ENCODE measurements around the gene DHX58.
A peak's percentile ranks its signal among the peaks of the same experiment; 100 is the strongest.

Gene DHX58

GRCh38 chr17:42097691-42098631, 14.6 kb downstream of the DHX58 start, which contains the start of gene ZNF385C:
TSS of gene ZNF385C (minus strand) at chr17:42098473. CDS start at chr17:42063056, 35,417 bp downstream.
- WGBS, 2 experiments, result 12 to 13% methylated on average over 52 of the region's 52 CpGs
- Histone ChIP-seq H3K27me3 (ENCODE audit: control insufficient read depth, insufficient read depth, low read length, poor library complexity, severe bottlenecking) (peaks cover 30% of the 10 kb centered on the region), H3K4me3 (ENCODE audit: insufficient read depth, low read depth, low read length) (peak within 1 kb of the TSS; percentile 20), H3K9me3 (ENCODE audit: control insufficient read depth, low read length) (no peaks in the 10 kb centered on the region), H3K4me1 (ENCODE audit: control insufficient read depth, insufficient read depth, low read length) (peaks cover 17% of the 10 kb centered on the region), H3K36me3 (ENCODE audit: control insufficient read depth, insufficient read depth, low read length) (no peaks in the 10 kb centered on the region), H3K27ac (ENCODE audit: insufficient read depth, low read depth, low read length, poor library complexity, severe bottlenecking) (no peak within 1 kb of the TSS)

- WGBS, 2 experiments, result 65 to 70% methylated on average over 8 of the region's 8 CpGs
- H3K27me3 ChIP-seq (ENCODE audit: control insufficient read depth, insufficient read depth, low read length, poor library complexity, severe bottlenecking), result peaks cover 30% of the 10 kb centered on the region
- peaks cover 17% of the 10 kb centered on the region for H3K4me1 ChIP-seq (ENCODE audit: control insufficient read depth, insufficient read depth, low read length)
- no peak overlapping the region for H3K27ac ChIP-seq (ENCODE audit: insufficient read depth, low read depth, low read length, poor library complexity, severe bottlenecking)
- H3K4me3 ChIP-seq (ENCODE audit: insufficient read depth, low read depth, low read length), result no peak overlapping the region
- H3K9me3 ChIP-seq (ENCODE audit: control insufficient read depth, low read length), result no peaks in the 10 kb centered on the region
- H3K36me3 ChIP-seq (ENCODE audit: control insufficient read depth, insufficient read depth, low read length), result no peaks in the 10 kb centered on the region
These were observed 16.0 kb downstream of the DHX58 start for GRCh38 chr17:42096360-42097111.

- H3K36me3 ChIP-seq (ENCODE audit: control insufficient read depth, insufficient read depth, low read length), result no peaks in the 10 kb centered on the region
- WGBS, 2 experiments, result 86 to 91% methylated on average over 12 of the region's 12 CpGs
- H3K27me3 ChIP-seq (ENCODE audit: control insufficient read depth, insufficient read depth, low read length, poor library complexity, severe bottlenecking), result peaks cover 30% of the 10 kb centered on the region
These were observed 18.0 kb downstream of the DHX58 start for GRCh38 chr17:42094375-42095069.

GRCh38 chr17:42092939-42093338, 19.6 kb downstream of the DHX58 start:
- Histone ChIP-seq H3K9me3 (ENCODE audit: control insufficient read depth, low read length) (no peaks in the 10 kb centered on the region), H3K36me3 (ENCODE audit: control insufficient read depth, insufficient read depth, low read length) (no peaks in the 10 kb centered on the region), H3K4me1 (ENCODE audit: control insufficient read depth, insufficient read depth, low read length) (peaks cover 14% of the 10 kb centered on the region), H3K27ac (ENCODE audit: insufficient read depth, low read depth, low read length, poor library complexity, severe bottlenecking) (no peak overlapping the region), H3K27me3 (ENCODE audit: control insufficient read depth, insufficient read depth, low read length, poor library complexity, severe bottlenecking) (peaks cover 16% of the 10 kb centered on the region), H3K4me3 (ENCODE audit: insufficient read depth, low read depth, low read length) (no peak overlapping the region)
- 83 to 84% methylated on average over 6 of the region's 6 CpGs for WGBS, 2 experiments

More at GRCh38 chr17:42094375-42095069, 18.0 kb downstream of the DHX58 start:
- Histone ChIP-seq H3K27ac (ENCODE audit: insufficient read depth, low read depth, low read length, poor library complexity, severe bottlenecking) (no peak overlapping the region), H3K4me1 (ENCODE audit: control insufficient read depth, insufficient read depth, low read length) (peaks cover 17% of the 10 kb centered on the region), H3K9me3 (ENCODE audit: control insufficient read depth, low read length) (no peaks in the 10 kb centered on the region), H3K4me3 (ENCODE audit: insufficient read depth, low read depth, low read length) (no peak overlapping the region)

- Histone ChIP-seq H3K36me3 (ENCODE audit: control insufficient read depth, insufficient read depth, low read length) (no peaks in the 10 kb centered on the region), H3K4me3 (ENCODE audit: insufficient read depth, low read depth, low read length) (no peak overlapping the region), H3K27ac (ENCODE audit: insufficient read depth, low read depth, low read length, poor library complexity, severe bottlenecking) (no peak overlapping the region), H3K4me1 (ENCODE audit: control insufficient read depth, insufficient read depth, low read length) (peaks cover under 1% of the 10 kb centered on the region), H3K27me3 (ENCODE audit: control insufficient read depth, insufficient read depth, low read length, poor library complexity, severe bottlenecking) (no peaks in the 10 kb centered on the region), H3K9me3 (ENCODE audit: control insufficient read depth, low read length) (no peaks in the 10 kb centered on the region)
- 91% methylated on average over 8 of the region's 8 CpGs for WGBS, 2 experiments
These were observed 21.3 kb downstream of the DHX58 start for GRCh38 chr17:42090964-42091790.

- WGBS, 2 experiments, result 91 to 93% methylated on average over 8 of the region's 8 CpGs
- no peak overlapping the region for H3K27ac ChIP-seq (ENCODE audit: insufficient read depth, low read depth, low read length, poor library complexity, severe bottlenecking)
- no peaks in the 10 kb centered on the region for H3K9me3 ChIP-seq (ENCODE audit: control insufficient read depth, low read length)
- H3K4me1 ChIP-seq (ENCODE audit: control insufficient read depth, insufficient read depth, low read length), result no peaks in the 10 kb centered on the region
- no peaks in the 10 kb centered on the region for H3K27me3 ChIP-seq (ENCODE audit: control insufficient read depth, insufficient read depth, low read length, poor library complexity, severe bottlenecking)
- H3K4me3 ChIP-seq (ENCODE audit: insufficient read depth, low read depth, low read length), result no peak overlapping the region
- no peaks in the 10 kb centered on the region for H3K36me3 ChIP-seq (ENCODE audit: control insufficient read depth, insufficient read depth, low read length)
These were observed 23.8 kb downstream of the DHX58 start for GRCh38 chr17:42088736-42089135.

- 82% methylated on average over 17 to 19 of the region's 20 CpGs for WGBS, 2 experiments
- Histone ChIP-seq H3K27ac (ENCODE audit: insufficient read depth, low read depth, low read length, poor library complexity, severe bottlenecking) (no peak overlapping the region), H3K4me1 (ENCODE audit: control insufficient read depth, insufficient read depth, low read length) (no peaks in the 10 kb centered on the region), H3K9me3 (ENCODE audit: control insufficient read depth, low read length) (no peaks in the 10 kb centered on the region), H3K27me3 (ENCODE audit: control insufficient read depth, insufficient read depth, low read length, poor library complexity, severe bottlenecking) (no peaks in the 10 kb centered on the region), H3K4me3 (ENCODE audit: insufficient read depth, low read depth, low read length) (no peak overlapping the region), H3K36me3 (ENCODE audit: control insufficient read depth, insufficient read depth, low read length) (no peaks in the 10 kb centered on the region)
These were observed 24.5 kb downstream of the DHX58 start for GRCh38 chr17:42087736-42088705.

GRCh38 chr17:42087042-42087701, 25.3 kb downstream of the DHX58 start:
- Histone ChIP-seq H3K4me3 (ENCODE audit: insufficient read depth, low read depth, low read length) (no peak overlapping the region), H3K27me3 (ENCODE audit: control insufficient read depth, insufficient read depth, low read length, poor library complexity, severe bottlenecking) (no peaks in the 10 kb centered on the region), H3K4me1 (ENCODE audit: control insufficient read depth, insufficient read depth, low read length) (no peaks in the 10 kb centered on the region), H3K9me3 (ENCODE audit: control insufficient read depth, low read length) (no peaks in the 10 kb centered on the region), H3K36me3 (ENCODE audit: control insufficient read depth, insufficient read depth, low read length) (no peaks in the 10 kb centered on the region), H3K27ac (ENCODE audit: insufficient read depth, low read depth, low read length, poor library complexity, severe bottlenecking) (no peak overlapping the region)
- 89 to 93% methylated on average over 6 to 7 of the region's 7 CpGs for WGBS, 2 experiments
